Type B pancreatic cell (in vitro differentiated cells): ENCODE measurements around the gene ZNF682. TPM values are rescaled to one million over a fixed set of nuclear protein-coding genes. Genes with fewer than 3 reads are reported as not detected.
A peak's percentile ranks its signal among the peaks of the same experiment; 100 is the strongest.
"Not testable (repeated sequence)": the region's sequence is repeated elsewhere in the genome, so short reads cannot be mapped to it uniquely, and the experiment has no call there.

Experiments
- DNase-seq: peaks from one replicate; pipeline ENCODE4 v3.0.0; 2021; ENCODE audit warnings: mixed read lengths; ENCODE audit not compliant: unreplicated experiment; ENCODE audit errors: extremely low spot score
- H3K27ac Mint-ChIP-seq: 2 replicates; pipeline ENCODE4 v1.8.0; 2021; ENCODE audit warnings: mild to moderate bottlenecking, mixed read lengths
- H3K27me3 Mint-ChIP-seq: 2 replicates; pipeline ENCODE4 v1.8.0; 2021; ENCODE audit warnings: mixed read lengths
- H3K36me3 Mint-ChIP-seq: 2 replicates; pipeline ENCODE4 v1.8.0; 2021; ENCODE audit warnings: mixed read lengths
- H3K4me1 Mint-ChIP-seq: one replicate; pipeline ENCODE4 v1.8.0; 2021; ENCODE audit warnings: mixed read lengths; ENCODE audit not compliant: unreplicated experiment
- H3K4me3 Mint-ChIP-seq: 2 replicates; pipeline ENCODE4 v1.8.0; 2021; ENCODE audit warnings: mild to moderate bottlenecking, mixed read lengths
- H3K9me3 Mint-ChIP-seq: 2 replicates; pipeline ENCODE4 v1.8.0; 2021; ENCODE audit warnings: mixed read lengths
- total RNA-seq: library from RNA; stranded (reverse); gene quantifications from 2 replicates; pipeline ENCODE4 v1.2.1, GENCODE V29; 2021; ENCODE audit warnings: low replicate concordance
- TF ChIP-seq, protein P1 (sequence below): fragments of 200-600 bp; sonication (generic); conservative IDR thresholded peaks from 2 replicates; pipeline ENCODE4 v1.5.0; 2021; ENCODE audit warnings: antibody characterized with exemption, mild to moderate bottlenecking

ZNF682 gene
- total RNA-seq, 1 donor from 2014 or later = 16.2 TPM

DNA sequence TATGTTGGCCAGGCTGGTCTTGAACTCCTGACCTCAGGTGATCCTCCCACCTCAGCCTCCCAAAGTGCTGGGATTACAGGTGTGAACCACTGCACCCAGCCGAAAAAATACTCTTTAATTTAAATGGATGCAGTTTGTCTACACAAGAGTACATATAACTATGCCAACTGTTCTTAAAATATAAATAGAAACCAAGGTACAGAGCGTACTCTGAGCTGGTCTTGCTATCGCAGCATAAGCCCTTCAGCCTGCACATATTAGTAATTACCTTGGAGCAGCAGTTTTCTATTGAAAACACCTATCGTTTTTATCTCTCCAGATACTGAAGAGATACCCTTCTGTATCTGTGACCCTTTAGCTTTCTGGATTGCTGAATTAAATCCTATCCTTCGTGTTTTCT, 3.4 kb downstream of the ZNF682 start:
- TF ChIP-seq, protein P1, sequence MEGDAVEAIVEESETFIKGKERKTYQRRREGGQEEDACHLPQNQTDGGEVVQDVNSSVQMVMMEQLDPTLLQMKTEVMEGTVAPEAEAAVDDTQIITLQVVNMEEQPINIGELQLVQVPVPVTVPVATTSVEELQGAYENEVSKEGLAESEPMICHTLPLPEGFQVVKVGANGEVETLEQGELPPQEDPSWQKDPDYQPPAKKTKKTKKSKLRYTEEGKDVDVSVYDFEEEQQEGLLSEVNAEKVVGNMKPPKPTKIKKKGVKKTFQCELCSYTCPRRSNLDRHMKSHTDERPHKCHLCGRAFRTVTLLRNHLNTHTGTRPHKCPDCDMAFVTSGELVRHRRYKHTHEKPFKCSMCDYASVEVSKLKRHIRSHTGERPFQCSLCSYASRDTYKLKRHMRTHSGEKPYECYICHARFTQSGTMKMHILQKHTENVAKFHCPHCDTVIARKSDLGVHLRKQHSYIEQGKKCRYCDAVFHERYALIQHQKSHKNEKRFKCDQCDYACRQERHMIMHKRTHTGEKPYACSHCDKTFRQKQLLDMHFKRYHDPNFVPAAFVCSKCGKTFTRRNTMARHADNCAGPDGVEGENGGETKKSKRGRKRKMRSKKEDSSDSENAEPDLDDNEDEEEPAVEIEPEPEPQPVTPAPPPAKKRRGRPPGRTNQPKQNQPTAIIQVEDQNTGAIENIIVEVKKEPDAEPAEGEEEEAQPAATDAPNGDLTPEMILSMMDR = no peak
- no peaks in the 10 kb centered on the region for H3K27me3 Mint-ChIP-seq
- DNase-seq = no peak
- H3K36me3 Mint-ChIP-seq = peaks cover 34% of the 10 kb centered on the region
- peaks cover 8% of the 10 kb centered on the region for H3K9me3 Mint-ChIP-seq
- no peak overlapping the region for H3K27ac Mint-ChIP-seq
- no peak overlapping the region for H3K4me3 Mint-ChIP-seq
- peaks cover 10% of the 10 kb centered on the region for H3K4me1 Mint-ChIP-seq

DNA sequence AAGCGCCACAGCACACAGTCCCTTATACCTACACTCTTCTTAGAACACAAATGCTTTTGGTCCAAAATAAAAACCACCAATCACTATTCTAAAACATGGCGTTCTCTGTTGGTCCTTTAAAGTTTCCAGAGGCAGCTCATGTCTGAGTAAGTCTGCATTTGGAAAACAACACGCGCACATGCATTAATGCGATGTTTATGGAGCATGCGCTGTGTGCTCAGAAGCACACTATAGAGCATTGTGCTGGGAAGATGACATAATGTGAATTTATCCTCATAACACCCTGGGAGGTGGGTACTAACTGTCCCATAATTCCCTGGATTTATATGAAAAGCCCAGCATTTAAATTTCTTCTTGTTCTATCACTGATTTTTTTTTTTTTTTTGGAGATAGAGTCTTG, 10.7 kb downstream of the ZNF682 start:
- DNase-seq = no peak
- Mint-ChIP-seq H3K4me1 (no peaks in the 10 kb centered on the region), H3K36me3 (peaks cover 39% of the 10 kb centered on the region), H3K27ac (no peak overlapping the region), H3K27me3 (no peaks in the 10 kb centered on the region), H3K4me3 (no peak overlapping the region), H3K9me3 (peaks cover 8% of the 10 kb centered on the region)
- TF ChIP-seq, protein P1 = no peak

DNA sequence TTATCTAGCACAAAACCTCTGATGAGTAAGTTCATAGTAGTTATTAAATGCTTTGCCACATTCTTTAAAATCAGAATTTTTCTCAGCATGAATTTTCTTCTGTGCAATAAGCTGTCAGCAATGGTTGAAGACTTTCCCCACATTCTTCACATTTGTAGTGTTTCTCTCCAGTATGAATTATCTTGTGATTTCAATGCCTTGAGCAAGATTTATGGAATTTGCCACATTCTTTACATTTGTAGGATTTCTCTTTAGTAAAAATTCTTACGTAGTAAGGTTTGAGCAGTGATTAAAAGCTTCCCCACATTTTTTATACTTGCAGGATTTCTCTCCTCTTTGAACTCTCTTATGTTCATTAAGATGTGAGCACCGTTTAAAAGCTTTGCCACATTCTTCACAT, 33.6 kb downstream of the ZNF682 start:
- H3K4me3 Mint-ChIP-seq = no peak overlapping the region
- H3K27me3 Mint-ChIP-seq = no peaks in the 10 kb centered on the region
- peaks cover 48% of the 10 kb centered on the region for H3K36me3 Mint-ChIP-seq
- no peak for DNase-seq
- TF ChIP-seq, protein P1 = no peak
- no peak overlapping the region for H3K27ac Mint-ChIP-seq
- peaks cover 27% of the 10 kb centered on the region for H3K9me3 Mint-ChIP-seq
- H3K4me1 Mint-ChIP-seq = no peaks in the 10 kb centered on the region

DNA sequence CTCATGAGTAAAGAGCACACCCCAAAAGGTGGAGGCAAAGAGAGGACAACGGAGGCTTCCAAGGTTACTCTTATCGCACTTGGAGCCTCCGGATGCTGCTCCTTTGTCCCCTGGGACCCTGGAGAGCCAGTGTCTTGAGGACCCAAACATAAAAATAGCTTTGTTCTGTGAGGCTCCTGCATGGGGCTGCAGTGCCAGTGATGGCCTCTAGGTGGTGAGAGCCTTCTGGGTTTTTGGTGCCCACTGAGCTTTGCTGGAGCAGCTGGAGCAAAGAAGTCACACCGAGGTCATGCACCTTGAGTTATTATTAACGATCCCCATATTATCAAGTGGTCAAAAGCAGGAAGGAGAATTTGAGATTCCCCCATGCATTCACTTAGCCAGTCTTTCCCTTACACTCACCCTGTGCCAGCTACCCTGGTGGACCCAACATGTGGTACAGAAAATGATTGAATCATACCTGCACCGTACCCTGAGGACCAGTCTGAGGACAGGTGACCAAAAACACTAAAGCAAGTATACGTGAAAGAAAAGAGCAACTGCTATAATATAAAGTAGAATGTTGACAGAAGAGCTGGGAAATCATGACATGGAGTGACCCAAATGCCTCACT, 41.5 kb downstream of the ZNF682 start:
- no peak for DNase-seq
- TF ChIP-seq, protein P1 = peak; percentile 74
- Mint-ChIP-seq H3K4me1 (no peaks in the 10 kb centered on the region), H3K27me3 (no peaks in the 10 kb centered on the region), H3K36me3 (peaks cover 4% of the 10 kb centered on the region), H3K9me3 (peaks cover 4% of the 10 kb centered on the region), H3K4me3 (no peak overlapping the region), H3K27ac (no peak overlapping the region)

DNA sequence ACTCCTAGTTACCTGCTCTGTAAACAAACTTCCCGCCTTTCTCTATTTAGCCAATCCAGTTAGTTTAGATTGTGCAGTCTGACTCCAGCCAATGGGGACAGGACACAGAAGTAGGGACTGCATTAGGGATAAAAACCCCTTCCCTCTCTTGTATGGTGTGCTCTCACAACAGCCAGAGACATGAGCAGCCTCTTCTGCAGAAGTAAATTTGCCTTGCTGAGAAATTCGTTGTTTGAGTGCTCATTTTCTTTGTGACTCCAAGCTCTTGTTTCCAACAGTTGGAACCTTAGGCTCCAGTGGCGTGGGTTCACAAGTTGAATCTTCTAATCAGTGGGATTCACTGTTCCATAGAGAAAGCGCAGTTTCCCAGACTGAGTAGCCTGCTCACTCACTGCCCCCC, 72.4 kb downstream of the ZNF682 start:
- H3K4me1 Mint-ChIP-seq = no peaks in the 10 kb centered on the region
- H3K9me3 Mint-ChIP-seq = peaks cover 12% of the 10 kb centered on the region
- DNase-seq = no peak
- H3K27me3 Mint-ChIP-seq = no peaks in the 10 kb centered on the region
- H3K36me3 Mint-ChIP-seq = no peaks in the 10 kb centered on the region
- no peak overlapping the region for H3K27ac Mint-ChIP-seq
- TF ChIP-seq, protein P1 = no peak
- H3K4me3 Mint-ChIP-seq = no peak overlapping the region

DNA sequence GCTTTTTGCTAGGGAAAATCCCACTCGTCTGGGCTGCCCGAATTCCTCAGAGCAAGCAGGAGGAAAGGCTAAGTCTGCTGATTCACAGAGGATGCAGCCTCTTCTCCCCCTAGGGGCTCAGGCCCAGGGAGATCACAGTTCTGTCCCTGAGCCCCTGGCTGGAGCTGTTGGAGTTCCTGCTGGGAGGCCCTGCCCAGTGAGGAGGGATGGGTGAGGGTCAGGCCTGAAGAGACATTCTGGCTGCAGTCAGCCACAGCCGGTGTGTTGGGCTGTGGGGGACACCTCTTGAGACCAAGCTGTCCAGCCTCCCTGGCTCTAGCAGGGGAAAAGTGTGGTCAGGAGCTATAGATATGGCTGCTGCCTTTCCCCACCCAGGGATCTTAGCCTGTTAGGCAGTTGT, 73.2 kb downstream of the ZNF682 start:
- H3K9me3 Mint-ChIP-seq = not testable (repeated sequence)

More for the DNA sequence above, 73.2 kb downstream of the ZNF682 start:
- not testable (repeated sequence) for H3K27me3 Mint-ChIP-seq, H3K4me3 Mint-ChIP-seq, H3K36me3 Mint-ChIP-seq, DNase-seq, H3K27ac Mint-ChIP-seq, H3K4me1 Mint-ChIP-seq
